COLO668 (cell line): ENCODE data around the gene ITGB7.
A peak's percentile ranks its signal among the peaks of the same experiment; 100 is the strongest.
"Not testable (repeated sequence)": the region's sequence is repeated elsewhere in the genome, so short reads cannot be mapped to it uniquely, and the experiment has no call there.

Experiments used
- DNase-seq: peaks from one replicate; lab custom pipeline; 2025; ENCODE audit not compliant: unreplicated experiment; lab: John Stamatoyannopoulos, UW

Gene ITGB7

GRCh38 chr12:53217051-53217930 is 10.2 kb upstream of the ITGB7 start:
- DNase-seq, result no peak

- DNase-seq, result no peak
These were observed 8.4 kb upstream of the ITGB7 start for GRCh38 chr12:53215497-53215896.

- no peak for DNase-seq
These were observed 7.8 kb upstream of the ITGB7 start for GRCh38 chr12:53214687-53215455.

GRCh38 chr12:53214221-53214620 is 7.2 kb upstream of the ITGB7 start:
- no peak for DNase-seq

- DNase-seq, result peak; percentile 75
These were observed 6.3 kb upstream of the ITGB7 start for GRCh38 chr12:53213348-53213747.

GRCh38 chr12:53212931-53213330 is 5.9 kb upstream of the ITGB7 start:
- no peak for DNase-seq

GRCh38 chr12:53211476-53212381 is 4.7 kb upstream of the ITGB7 start:
- peak; percentile 25 for DNase-seq

- no peak for DNase-seq
These were observed 3.8 kb upstream of the ITGB7 start for GRCh38 chr12:53210843-53211242.

- no peak for DNase-seq
These were observed 1.9 kb upstream of the ITGB7 start for GRCh38 chr12:53208877-53209463.

GRCh38 chr12:53208435-53208834 is 1.4 kb upstream of the ITGB7 start:
- no peak for DNase-seq

GRCh38 chr12:53205747-53206419 is 1.2 kb downstream of the ITGB7 start:
- DNase-seq, result no peak

- no peak for DNase-seq
These were observed 2.7 kb downstream of the ITGB7 start for GRCh38 chr12:53204351-53204750.

- not testable (repeated sequence) for DNase-seq
These were observed 4.7 kb downstream of the ITGB7 start for GRCh38 chr12:53202316-53202715.

- no peak for DNase-seq
These were observed 5.4 kb downstream of the ITGB7 start for GRCh38 chr12:53201639-53202038.

- DNase-seq, result no peak
These were observed 5.9 kb downstream of the ITGB7 start for GRCh38 chr12:53201177-53201541.

GRCh38 chr12:53200458-53201176 is 6.4 kb downstream of the ITGB7 start:
- DNase-seq, result no peak

GRCh38 chr12:53200107-53200457 is 7.0 kb downstream of the ITGB7 start:
- DNase-seq, result no peak

GRCh38 chr12:53199700-53200099 is 7.4 kb downstream of the ITGB7 start:
- no peak for DNase-seq

- DNase-seq, result no peak
These were observed 8.5 kb downstream of the ITGB7 start for GRCh38 chr12:53198486-53199110.
